ENCODE measurements around the gene TASL. TPM values are rescaled to one million over a fixed set of nuclear protein-coding genes. Genes with fewer than 3 reads are reported as not detected.
"Not testable (repeated sequence)": the region's sequence is repeated elsewhere in the genome, so short reads cannot be mapped to it uniquely, and the experiment has no call there.

TASL gene
- total RNA-seq: 1 to 10 TPM; 2.6 to 3.2 TPM

GRCh38 chrX:30577362-30577991 lies at the start of gene TASL:
Gene TASL (minus strand): TSS chrX:30577766. CDS start chrX:30560355, 17,411 bp downstream.
- peak; percentile 88 to 92 for ATAC-seq (replicated peaks in 1 of 2)
- H3K27ac Mint-ChIP-seq: peak within 1 kb of the TSS; percentile 94
- peaks cover 0 to 5% of the 10 kb centered on the region in 2 donors for H3K36me3 Mint-ChIP-seq (ENCODE audit: insufficient read depth in 2 of 2)
- H3K27me3 Mint-ChIP-seq (ENCODE audit: low read depth): peaks cover 13% of the 10 kb centered on the region
- H3K4me3 Mint-ChIP-seq: peak within 1 kb of the TSS; percentile 74 to 91
- peak; percentile 8 to 31 for DNase-seq
- no peaks in the 10 kb centered on the region for H3K9me3 Mint-ChIP-seq
- H3K4me1 Mint-ChIP-seq (ENCODE audit: low read depth): peaks cover 9% of the 10 kb centered on the region

- Mint-ChIP-seq H3K9me3 (peaks cover 0 to 10% of the 10 kb centered on the region in 2 donors), H3K27ac (no peak overlapping the region), H3K27me3 (ENCODE audit: low read depth) (no peaks in the 10 kb centered on the region), H3K4me3 (no peak overlapping the region), H3K36me3 (ENCODE audit: insufficient read depth in 2 of 2) (peaks cover 4 to 12% of the 10 kb centered on the region in 2 donors), H3K4me1 (ENCODE audit: low read depth) (no peaks in the 10 kb centered on the region)
- DNase-seq (no peak), ATAC-seq (replicated peaks in 1 of 2) (no peak)
Measured at GRCh38 chrX:30626402-30626801, 48.8 kb upstream of the TASL start.

- ATAC-seq (replicated peaks in 1 of 2) (no peak), DNase-seq (no peak)
- Mint-ChIP-seq H3K4me1 (ENCODE audit: low read depth) (no peaks in the 10 kb centered on the region), H3K36me3 (ENCODE audit: insufficient read depth in 2 of 2) (peaks cover 9 to 17% of the 10 kb centered on the region in 2 donors), H3K27ac (no peak overlapping the region), H3K9me3 (peaks cover 8 to 16% of the 10 kb centered on the region in 2 donors), H3K4me3 (no peak overlapping the region), H3K27me3 (ENCODE audit: low read depth) (no peaks in the 10 kb centered on the region)
Measured at GRCh38 chrX:30622361-30622760, 44.8 kb upstream of the TASL start.

GRCh38 chrX:30620980-30621618 lies 43.5 kb upstream of the TASL start:
- ATAC-seq (replicated peaks in 1 of 2): peak in 1 of 2 donors; percentile 38
- Mint-ChIP-seq H3K27me3 (ENCODE audit: low read depth) (peaks cover 9% of the 10 kb centered on the region), H3K4me3 (no peak overlapping the region), H3K27ac (no peak overlapping the region), H3K9me3 (peaks cover 8 to 16% of the 10 kb centered on the region in 2 donors), H3K36me3 (ENCODE audit: insufficient read depth in 2 of 2) (peaks cover 9 to 17% of the 10 kb centered on the region in 2 donors), H3K4me1 (ENCODE audit: low read depth) (no peaks in the 10 kb centered on the region)
- no peak for DNase-seq

GRCh38 chrX:30620125-30620524 lies 42.6 kb upstream of the TASL start:
- Mint-ChIP-seq H3K4me1 (ENCODE audit: low read depth) (no peaks in the 10 kb centered on the region), H3K4me3 (no peak overlapping the region), H3K9me3 (peaks cover 8 to 16% of the 10 kb centered on the region in 2 donors), H3K27me3 (ENCODE audit: low read depth) (peaks cover 10% of the 10 kb centered on the region), H3K27ac (no peak overlapping the region), H3K36me3 (ENCODE audit: insufficient read depth in 2 of 2) (peaks cover 9 to 17% of the 10 kb centered on the region in 2 donors)
- ATAC-seq (replicated peaks in 1 of 2): no peak
- DNase-seq: no peak

GRCh38 chrX:30618160-30618765 lies 40.7 kb upstream of the TASL start:
- peaks cover 9 to 15% of the 10 kb centered on the region in 2 donors for H3K36me3 Mint-ChIP-seq (ENCODE audit: insufficient read depth in 2 of 2)
- no peak for DNase-seq
- no peak overlapping the region for H3K27ac Mint-ChIP-seq
- ATAC-seq (replicated peaks in 1 of 2): no peak
- no peak overlapping the region for H3K4me3 Mint-ChIP-seq
- peaks cover 8 to 10% of the 10 kb centered on the region in 2 donors for H3K9me3 Mint-ChIP-seq
- no peaks in the 10 kb centered on the region for H3K4me1 Mint-ChIP-seq (ENCODE audit: low read depth)
- peaks cover 10% of the 10 kb centered on the region for H3K27me3 Mint-ChIP-seq (ENCODE audit: low read depth)

- Mint-ChIP-seq H3K9me3 (no peaks in the 10 kb centered on the region), H3K36me3 (ENCODE audit: insufficient read depth in 2 of 2) (no peaks in the 10 kb centered on the region), H3K27ac (no peak overlapping the region), H3K27me3 (ENCODE audit: low read depth) (peaks cover 10% of the 10 kb centered on the region), H3K4me1 (ENCODE audit: low read depth) (no peaks in the 10 kb centered on the region), H3K4me3 (peak overlapping the region in 1 of 2 donors; percentile 23)
- peak in 1 of 2 donors; percentile 1 for DNase-seq
- peak; percentile 82 to 100 for ATAC-seq (replicated peaks in 1 of 2)
Measured at GRCh38 chrX:30615229-30615628, 37.7 kb upstream of the TASL start.

GRCh38 chrX:30613721-30614120 lies 36.2 kb upstream of the TASL start:
- DNase-seq: no peak
- Mint-ChIP-seq H3K27ac (no peak overlapping the region), H3K4me1 (ENCODE audit: low read depth) (no peaks in the 10 kb centered on the region), H3K4me3 (no peak overlapping the region), H3K36me3 (ENCODE audit: insufficient read depth in 2 of 2) (no peaks in the 10 kb centered on the region), H3K27me3 (ENCODE audit: low read depth) (peaks cover 10% of the 10 kb centered on the region), H3K9me3 (no peaks in the 10 kb centered on the region)
- no peak for ATAC-seq (replicated peaks in 1 of 2)

- DNase-seq (no peak), ATAC-seq (replicated peaks in 1 of 2) (no peak)
- Mint-ChIP-seq H3K4me3 (no peak overlapping the region), H3K9me3 (no peaks in the 10 kb centered on the region), H3K27ac (no peak overlapping the region), H3K27me3 (ENCODE audit: low read depth) (peaks cover 11% of the 10 kb centered on the region), H3K36me3 (ENCODE audit: insufficient read depth in 2 of 2) (no peaks in the 10 kb centered on the region), H3K4me1 (ENCODE audit: low read depth) (no peaks in the 10 kb centered on the region)
Measured at GRCh38 chrX:30612250-30612655, 34.7 kb upstream of the TASL start.

- peaks cover 6% of the 10 kb centered on the region for H3K27me3 Mint-ChIP-seq (ENCODE audit: low read depth)
- ATAC-seq (replicated peaks in 1 of 2): peak in 1 of 2 donors; percentile 48
Measured at GRCh38 chrX:30610026-30610425, 32.5 kb upstream of the TASL start.

GRCh38 chrX:30607155-30607554 lies 29.6 kb upstream of the TASL start:
- Mint-ChIP-seq H3K4me1 (ENCODE audit: low read depth) (no peaks in the 10 kb centered on the region), H3K4me3 (no peak overlapping the region), H3K27ac (no peak overlapping the region), H3K9me3 (no peaks in the 10 kb centered on the region), H3K27me3 (ENCODE audit: low read depth) (peaks cover 12% of the 10 kb centered on the region), H3K36me3 (ENCODE audit: insufficient read depth in 2 of 2) (no peaks in the 10 kb centered on the region)
- no peak for DNase-seq
- ATAC-seq (replicated peaks in 1 of 2): no peak

More at GRCh38 chrX:30610026-30610425, 32.5 kb upstream of the TASL start:
- H3K4me1 Mint-ChIP-seq (ENCODE audit: low read depth): no peaks in the 10 kb centered on the region
- H3K4me3 Mint-ChIP-seq: no peak overlapping the region
- no peaks in the 10 kb centered on the region for H3K36me3 Mint-ChIP-seq (ENCODE audit: insufficient read depth in 2 of 2)
- DNase-seq: no peak
- no peaks in the 10 kb centered on the region for H3K9me3 Mint-ChIP-seq
- no peak overlapping the region for H3K27ac Mint-ChIP-seq

GRCh38 chrX:30600269-30601176 lies 23.0 kb upstream of the TASL start:
- not testable (repeated sequence) for H3K4me3 Mint-ChIP-seq; DNase-seq; H3K9me3 Mint-ChIP-seq; H3K27ac Mint-ChIP-seq; H3K36me3 Mint-ChIP-seq (ENCODE audit: insufficient read depth in 2 of 2)
- peaks cover 13% of the 10 kb centered on the region for H3K4me1 Mint-ChIP-seq (ENCODE audit: low read depth)
- H3K27me3 Mint-ChIP-seq (ENCODE audit: low read depth): peaks cover 23% of the 10 kb centered on the region
- ATAC-seq (replicated peaks in 1 of 2): peak in 1 of 2 donors; percentile 37

All from activated T-cell treated with anti-CD3 and anti-CD28 coated beads, Interleukin-2, amount 50 U/mL, for 72 hours (primary cell).